HEK293 (cell line): Measurements from ENCODE around the gene PPFIA1.

Source experiments
- ATF2 ChIP-seq: fragments of 450-650 bp; formaldehyde crosslinking; IDR thresholded peaks from 2 replicates; pipeline ENCODE4 v1.5.1; 2016; ENCODE audit warnings: missing biosample characterization, missing genetic modification characterization, low read depth
- CTCF ChIP-seq: fragments of 450-650 bp; formaldehyde crosslinking; IDR thresholded peaks from 2 replicates; pipeline ENCODE4 v1.5.1; 2016; ENCODE audit warnings: missing biosample characterization, missing genetic modification characterization
- PRDM2 ChIP-seq: fragments of 450-650 bp; formaldehyde crosslinking; IDR thresholded peaks from 2 replicates; pipeline ENCODE4 v1.5.1; 2016; ENCODE audit warnings: missing biosample characterization, missing genetic modification characterization, borderline replicate concordance
- SCRT2 ChIP-seq: fragments of 450-650 bp; formaldehyde crosslinking; IDR thresholded peaks from 2 replicates; pipeline ENCODE4 v1.5.1; 2016; ENCODE audit warnings: missing biosample characterization, missing genetic modification characterization
- TCF7L2 ChIP-seq: IDR thresholded peaks from 2 replicates; pipeline ENCODE4 v1.6.1; 2011; ENCODE audit warnings: low read depth, mild to moderate bottlenecking, inconsistent platforms, low read length, moderate library complexity, borderline replicate concordance
- YY1 ChIP-seq: fragments of 450-650 bp; formaldehyde crosslinking; IDR thresholded peaks from 2 replicates; pipeline ENCODE4 v1.5.1; 2018; ENCODE audit warnings: missing biosample characterization, missing genetic modification characterization
- ZNF140 ChIP-seq: fragments of 450-650 bp; formaldehyde crosslinking; IDR thresholded peaks from 2 replicates; pipeline ENCODE4 v1.5.1; 2016; ENCODE audit warnings: missing biosample characterization, missing genetic modification characterization
- ZNF274 ChIP-seq, 2 experiments: fragments of 200-500 bp in 1 of 2; fragments of 450-650 bp in 1 of 2; sonication (Bioruptor generic) in 1 of 2; formaldehyde crosslinking in 1 of 2; IDR thresholded peaks; 2 replicates each; pipeline versions ENCODE4 v1.5.1 to v1.6.1; 2014 to 2016; ENCODE audit warnings: borderline replicate concordance in 1 of 2, inconsistent platforms in 1 of 2, low read length in 1 of 2, missing biosample characterization in 1 of 2, missing genetic modification characterization in 1 of 2
- ZNF292 ChIP-seq: fragments of 450-650 bp; formaldehyde crosslinking; IDR thresholded peaks from 2 replicates; pipeline ENCODE4 v1.5.1; 2016; ENCODE audit warnings: low read depth, missing biosample characterization, missing genetic modification characterization, borderline replicate concordance
- ZNF302 ChIP-seq: fragments of 450-650 bp; formaldehyde crosslinking; IDR thresholded peaks from 2 replicates; pipeline ENCODE4 v1.5.1; 2016; ENCODE audit warnings: missing biosample characterization, missing genetic modification characterization, low read depth
- ZNF560 ChIP-seq: fragments of 450-650 bp; formaldehyde crosslinking; IDR thresholded peaks from 2 replicates; pipeline ENCODE4 v1.5.1; 2017; ENCODE audit warnings: missing biosample characterization, missing genetic modification characterization, borderline replicate concordance
- ZNF639 ChIP-seq: fragments of 450-650 bp; formaldehyde crosslinking; IDR thresholded peaks from 2 replicates; pipeline ENCODE4 v1.5.1; 2016; ENCODE audit warnings: missing biosample characterization, missing genetic modification characterization

- TF ChIP-seq TCF7L2: no peak
- no peak for TF ChIP-seq CTCF (tag by site-specific recombination)
- TF ChIP-seq ZNF140 (tag by site-specific recombination): no peak
- no peak for TF ChIP-seq SCRT2 (tag by site-specific recombination)
- TF ChIP-seq ZNF560 (tag by site-specific recombination): no peak
- TF ChIP-seq ZNF639: no peak
- TF ChIP-seq ZNF274 (IDR thresholded peaks at IDR 0.05; ENCODE audit: low read length): no peak
- no peak for TF ChIP-seq ZNF274 (tag by site-specific recombination; IDR thresholded peaks at IDR 0.05; ENCODE audit: borderline replicate concordance)
- no peak for TF ChIP-seq YY1
- TF ChIP-seq ZNF302 (tag by site-specific recombination): no peak
- no peak for TF ChIP-seq ZNF292 (tag by site-specific recombination)
- no peak for TF ChIP-seq PRDM2
- no peak for TF ChIP-seq ATF2 (tag by site-specific recombination)
Observed at GRCh38 chr11:70262951-70263350, 7.5 kb upstream of the PPFIA1 start.
